AG09319 (cell line): ENCODE data around the gene UGT1A7.

ENCODE experiments used
- DNase-seq: peaks from one replicate; pipeline ENCODE4 v3.0.0-alpha.2; 2010; ENCODE audit warnings: low read depth; ENCODE audit errors: extremely low read depth
- TF ChIP-seq, protein P1 (sequence below): IDR thresholded peaks from 2 replicates; pipeline ENCODE4 v1.5.1; 2011; ENCODE audit warnings: low read depth, mild to moderate bottlenecking, inconsistent platforms, low read length, moderate library complexity

Gene UGT1A7

GRCh38 chr2:233794128-233794658, 112.5 kb downstream of the UGT1A7 start:
- TF ChIP-seq, protein P1, sequence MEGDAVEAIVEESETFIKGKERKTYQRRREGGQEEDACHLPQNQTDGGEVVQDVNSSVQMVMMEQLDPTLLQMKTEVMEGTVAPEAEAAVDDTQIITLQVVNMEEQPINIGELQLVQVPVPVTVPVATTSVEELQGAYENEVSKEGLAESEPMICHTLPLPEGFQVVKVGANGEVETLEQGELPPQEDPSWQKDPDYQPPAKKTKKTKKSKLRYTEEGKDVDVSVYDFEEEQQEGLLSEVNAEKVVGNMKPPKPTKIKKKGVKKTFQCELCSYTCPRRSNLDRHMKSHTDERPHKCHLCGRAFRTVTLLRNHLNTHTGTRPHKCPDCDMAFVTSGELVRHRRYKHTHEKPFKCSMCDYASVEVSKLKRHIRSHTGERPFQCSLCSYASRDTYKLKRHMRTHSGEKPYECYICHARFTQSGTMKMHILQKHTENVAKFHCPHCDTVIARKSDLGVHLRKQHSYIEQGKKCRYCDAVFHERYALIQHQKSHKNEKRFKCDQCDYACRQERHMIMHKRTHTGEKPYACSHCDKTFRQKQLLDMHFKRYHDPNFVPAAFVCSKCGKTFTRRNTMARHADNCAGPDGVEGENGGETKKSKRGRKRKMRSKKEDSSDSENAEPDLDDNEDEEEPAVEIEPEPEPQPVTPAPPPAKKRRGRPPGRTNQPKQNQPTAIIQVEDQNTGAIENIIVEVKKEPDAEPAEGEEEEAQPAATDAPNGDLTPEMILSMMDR, result no peak
- DNase-seq, result no peak

DNA sequence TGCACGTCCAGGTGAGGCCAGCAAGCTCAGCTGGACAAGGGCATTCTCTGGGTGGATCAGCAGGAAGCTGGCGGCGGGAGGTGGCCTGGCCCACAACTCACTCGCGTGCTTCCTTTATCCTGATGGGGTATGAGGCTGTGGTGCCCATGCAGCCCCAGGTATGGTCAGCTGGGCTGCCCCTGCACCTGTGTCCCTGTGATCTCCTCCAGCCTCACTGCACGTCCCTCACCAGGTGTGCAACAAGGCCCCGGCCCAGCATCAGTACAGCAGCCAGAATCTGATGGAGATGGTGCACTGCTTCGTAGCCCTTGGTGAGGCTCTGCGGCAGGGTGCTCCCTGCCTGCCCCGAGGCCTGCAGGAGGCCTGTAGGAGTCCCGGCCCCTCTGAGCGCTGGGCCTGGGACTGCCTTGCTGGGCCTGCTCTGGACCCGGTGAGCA, 114.1 kb downstream of the UGT1A7 start:
- DNase-seq, result no peak
- TF ChIP-seq, protein P1, result no peak

DNA sequence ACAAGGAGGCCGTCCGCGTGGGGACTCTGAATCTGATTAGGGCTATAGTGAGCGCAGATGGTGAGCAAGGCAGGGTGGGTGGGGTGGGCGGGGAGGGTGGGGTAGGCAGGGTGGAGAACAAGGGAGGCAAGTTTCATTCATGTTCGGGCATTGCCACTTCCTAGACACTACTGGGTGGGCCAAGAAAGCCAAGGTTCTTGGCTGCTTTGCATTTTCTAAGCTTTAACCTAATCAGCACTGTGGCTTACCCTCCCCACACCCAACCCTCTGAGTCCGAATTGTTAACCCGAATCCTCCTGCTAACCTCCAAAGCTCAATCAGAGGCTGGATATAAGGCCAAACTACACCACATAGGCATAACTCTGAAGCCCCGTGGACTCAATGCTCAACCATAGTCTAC, 114.6 kb downstream of the UGT1A7 start:
- TF ChIP-seq, protein P1, result no peak
- no peak for DNase-seq

DNA sequence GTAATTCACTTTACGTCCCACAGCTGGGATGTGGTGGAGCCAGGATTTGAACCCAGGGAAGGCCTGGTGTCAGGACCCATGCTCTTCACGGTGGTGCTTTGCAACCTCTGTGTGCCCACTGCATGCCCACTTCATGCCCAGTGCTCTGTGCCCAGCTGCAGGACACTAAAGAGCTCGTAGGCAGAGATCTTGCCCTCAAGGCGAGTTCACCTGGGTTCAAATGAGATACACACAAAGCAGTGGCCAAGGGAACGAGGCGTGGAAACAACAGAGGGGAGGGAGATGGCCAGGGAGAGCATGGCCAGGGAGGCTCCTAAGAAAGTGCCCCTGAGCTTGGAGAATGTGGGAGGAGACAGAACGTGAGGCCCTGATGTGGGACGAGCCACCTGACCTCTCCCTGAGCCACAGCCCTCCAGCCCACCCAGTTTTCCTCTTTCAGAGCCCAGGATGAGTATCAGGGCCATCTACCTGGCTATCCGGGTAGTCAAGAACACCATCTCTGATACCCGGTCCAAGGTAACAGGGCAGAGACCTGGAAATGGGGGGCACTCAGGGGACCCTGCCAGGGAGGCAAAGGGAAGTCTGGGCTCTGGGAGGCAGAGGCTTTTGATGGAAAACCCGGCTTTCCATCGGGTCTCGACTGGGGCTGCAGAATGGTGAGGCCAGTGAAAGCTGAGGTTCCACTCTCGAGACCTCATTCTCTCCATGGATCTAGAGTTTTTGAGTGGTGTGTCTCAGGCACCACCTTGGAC, 116.8 kb downstream of the UGT1A7 start:
- TF ChIP-seq, protein P1, result no peak
- DNase-seq, result no peak

DNA sequence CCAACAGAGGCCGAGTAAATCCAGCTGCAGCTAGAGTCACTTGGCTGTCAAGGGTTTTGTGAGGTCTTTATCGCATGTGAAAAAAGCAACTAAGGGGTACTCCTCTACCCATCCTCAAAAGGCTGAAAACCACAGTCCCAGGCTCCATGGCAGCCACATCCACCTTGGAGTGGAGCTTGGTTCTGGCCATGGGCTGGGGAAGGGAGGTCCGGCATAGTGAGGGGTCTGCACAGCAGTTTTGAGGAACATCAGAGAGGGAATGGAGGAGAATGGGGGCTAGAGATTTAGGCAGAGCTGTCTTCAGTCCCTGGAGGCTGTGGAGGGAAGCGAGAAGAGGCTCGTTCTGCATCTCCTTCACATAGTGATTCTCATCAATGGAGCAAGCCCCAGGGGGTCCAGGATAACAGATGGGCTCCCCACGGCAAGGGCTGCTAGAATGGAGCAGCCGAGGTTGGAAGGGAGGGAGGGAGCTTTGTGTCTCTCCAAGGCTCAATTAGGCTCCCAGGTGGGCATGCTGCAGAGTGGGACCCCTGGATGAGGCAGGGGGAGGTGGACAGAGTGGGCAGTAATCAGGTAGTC, 117.5 kb downstream of the UGT1A7 start:
- no peak for DNase-seq
- TF ChIP-seq, protein P1, result no peak

DNA sequence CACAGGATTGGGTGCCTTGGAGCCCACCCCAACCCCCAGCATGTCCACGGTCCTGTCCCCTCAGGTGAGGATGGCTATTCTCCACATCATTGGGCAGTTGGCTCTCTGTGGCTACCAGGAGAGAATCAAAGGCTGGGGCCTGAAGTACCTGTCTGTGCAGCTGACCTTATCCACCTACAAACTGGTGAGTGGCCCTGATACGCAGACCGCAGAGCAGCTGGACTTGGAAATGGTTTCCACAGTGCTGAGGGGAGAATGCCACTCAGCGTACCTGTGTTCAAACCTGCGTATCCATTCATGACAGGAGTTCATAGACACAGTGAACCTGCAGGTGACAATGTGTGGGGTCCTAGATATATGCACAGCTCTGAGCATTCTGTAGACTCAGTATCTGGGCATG, 118.0 kb downstream of the UGT1A7 start:
- DNase-seq, result no peak
- TF ChIP-seq, protein P1, result no peak

DNA sequence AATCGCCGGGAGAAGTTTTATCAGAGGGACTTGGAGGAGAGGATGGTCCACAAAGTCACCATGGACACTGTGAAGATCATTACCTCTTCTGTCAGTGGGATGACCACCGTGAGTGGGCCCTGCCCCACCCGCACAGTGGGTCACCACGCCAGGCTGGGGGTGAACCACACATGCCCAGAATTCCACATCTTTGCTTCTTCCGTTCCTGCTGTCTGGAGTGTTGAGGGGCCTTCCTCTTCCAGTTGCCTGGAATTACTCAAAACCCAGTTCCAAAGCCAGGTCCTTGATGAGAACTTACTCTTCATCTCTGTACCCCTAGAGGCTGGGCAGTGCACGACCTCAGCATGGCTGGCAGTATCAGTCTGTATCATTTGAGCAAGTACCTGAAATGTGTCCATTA, 118.5 kb downstream of the UGT1A7 start:
- TF ChIP-seq, protein P1, result no peak
- no peak for DNase-seq
